Fibroblast of pulmonary artery (primary cell): ENCODE results near the gene SLC43A1.

ENCODE experiments used
- DNase-seq: peaks from one replicate; pipeline ENCODE4 v3.0.0-alpha.2; 2010; ENCODE audit warnings: low read depth
- H3K4me3 ChIP-seq: replicated peaks from 2 replicates; pipeline ENCODE4 v1.5.1; 2011; ENCODE audit warnings: low read depth, mild to moderate bottlenecking, control low read depth, low read length, moderate library complexity
- CTCF ChIP-seq: IDR thresholded peaks from 2 replicates; pipeline ENCODE4 v1.5.1; 2011; ENCODE audit warnings: mild to moderate bottlenecking, control low read depth, low read length, inconsistent platforms; ENCODE audit errors: missing control alignments

The SLC43A1 gene

DNA sequence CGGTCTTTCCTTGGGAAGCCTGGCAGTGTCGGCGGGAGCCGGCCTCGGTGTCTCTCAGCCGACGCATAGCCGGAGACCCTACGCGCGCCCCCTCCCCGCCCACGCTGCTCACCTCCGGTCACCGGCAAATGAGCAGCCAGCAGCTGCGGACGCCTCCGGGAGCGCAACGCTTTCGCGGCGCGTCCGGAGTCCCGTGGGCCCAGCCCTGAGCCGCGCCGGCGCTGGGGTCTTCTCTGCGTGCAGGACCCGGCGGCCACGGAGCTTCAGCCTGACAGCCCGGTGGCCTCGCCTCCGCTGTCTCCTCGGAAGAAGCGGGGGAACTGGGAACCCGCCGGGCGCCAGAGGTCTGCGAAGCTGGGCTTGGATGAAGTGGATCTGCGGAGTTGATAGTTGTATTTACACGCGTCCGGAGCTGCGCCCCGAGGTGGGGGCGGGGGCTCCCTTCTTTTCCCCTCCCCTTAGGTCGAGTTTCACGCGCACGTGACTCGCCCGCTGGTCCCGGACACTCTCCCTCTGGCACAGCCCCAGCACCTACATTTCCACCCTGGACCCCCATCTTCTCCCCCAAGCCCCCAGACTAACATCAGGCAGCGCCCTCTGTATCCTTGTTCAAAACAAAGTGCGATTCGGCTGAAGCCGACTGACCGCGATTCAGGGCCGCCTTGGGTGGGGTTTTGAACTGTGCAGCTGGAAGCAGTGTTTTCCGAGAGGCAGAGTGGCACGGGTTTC is at the start of gene SLC43A1:
Gene SLC43A1 (minus strand): TSS at position 371 of the 729 bp plus-strand sequence. CDS start 1,591 bp downstream, outside the sequence.
- DNase-seq, result peak; percentile 64
- no peak for TF ChIP-seq CTCF
- H3K4me3 ChIP-seq, result peak within 1 kb of the TSS; percentile 86

- DNase-seq, result no peak
- H3K4me3 ChIP-seq, result no peak overlapping the region
- TF ChIP-seq CTCF, result no peak
Measured at GRCh38 chr11:57562596-57562995, 47.1 kb upstream of the SLC43A1 start.

DNA sequence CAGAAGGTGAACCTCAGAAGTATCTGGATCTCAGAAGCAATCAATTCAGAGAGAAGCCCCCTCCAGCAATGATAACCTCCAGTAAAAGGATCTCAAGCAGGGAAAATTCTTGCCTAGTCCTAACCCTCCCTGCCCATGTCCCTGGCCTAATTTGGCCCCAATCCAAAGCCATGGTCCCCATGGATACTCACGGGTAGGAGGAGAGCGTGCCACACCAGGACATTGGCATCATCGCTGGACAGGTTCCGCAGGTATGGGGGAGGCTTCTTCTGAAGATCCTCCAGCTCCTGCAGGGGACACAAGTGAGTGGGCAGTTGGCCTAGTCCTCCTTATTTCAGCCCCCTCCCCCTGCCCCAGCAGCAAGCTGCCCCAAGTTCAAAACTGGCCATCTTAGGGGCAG is 44.6 kb upstream of the SLC43A1 start:
- no peak for TF ChIP-seq CTCF
- no peak overlapping the region for H3K4me3 ChIP-seq
- no peak for DNase-seq

- no peak for TF ChIP-seq CTCF
- no peak overlapping the region for H3K4me3 ChIP-seq
- DNase-seq, result no peak
Measured at GRCh38 chr11:57556041-57556440, 40.5 kb upstream of the SLC43A1 start.

DNA sequence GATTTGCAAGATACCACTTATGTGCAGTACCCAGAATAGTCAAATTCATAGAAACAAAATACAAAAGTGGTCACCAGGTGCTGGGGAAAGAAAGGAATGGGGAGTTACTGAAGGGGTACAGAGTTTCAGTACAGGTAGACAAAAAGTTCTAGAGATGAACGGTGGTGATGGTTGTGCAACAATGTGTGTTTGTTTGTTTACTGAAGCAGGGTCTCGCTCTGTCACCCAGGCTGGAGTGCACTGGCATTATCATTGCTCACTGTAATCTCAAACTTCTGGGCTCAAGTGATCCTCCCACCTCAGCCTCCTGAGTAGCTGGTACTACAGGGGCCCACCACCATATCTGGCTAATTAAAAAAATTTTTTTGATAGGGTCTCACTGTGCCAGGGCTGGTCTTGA is 39.9 kb upstream of the SLC43A1 start:
- DNase-seq, result no peak
- no peak overlapping the region for H3K4me3 ChIP-seq
- no peak for TF ChIP-seq CTCF

DNA sequence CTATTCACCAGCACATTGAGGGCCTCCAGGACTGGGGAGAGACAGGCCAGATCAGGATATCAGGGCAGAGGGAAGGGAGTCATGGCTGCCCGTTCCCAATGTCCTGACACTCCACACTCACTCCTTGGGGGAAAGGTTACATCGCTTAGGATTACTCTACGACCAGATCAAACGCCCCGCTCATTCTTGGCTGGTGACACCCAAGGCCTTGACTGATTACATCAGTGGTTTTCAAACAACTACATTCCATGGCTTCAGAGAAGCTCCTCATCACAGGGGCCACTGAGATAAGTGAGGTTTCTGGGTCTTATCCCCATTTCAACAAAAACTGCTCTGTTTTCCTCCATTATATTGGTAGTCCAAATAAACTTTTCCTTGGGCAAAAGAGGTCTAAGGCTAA is 37.0 kb upstream of the SLC43A1 start:
- no peak for TF ChIP-seq CTCF
- no peak for DNase-seq
- H3K4me3 ChIP-seq, result no peak overlapping the region

GRCh38 chr11:57551941-57552340 is 36.4 kb upstream of the SLC43A1 start:
- no peak for DNase-seq
- no peak overlapping the region for H3K4me3 ChIP-seq
- no peak for TF ChIP-seq CTCF
